Psoas muscle (tissue), 8 donors: ENCODE measurements around the gene ARHGAP21. TPM values are rescaled to one million over a fixed set of nuclear protein-coding genes. Genes with fewer than 3 reads are reported as not detected.
A peak's percentile ranks its signal among the peaks of the same experiment; 100 is the strongest.

ENCODE experiments used
- ATAC-seq, 4 donors: fragments of 200-7000 bp; cut with Tn5 transposase; one replicate each; pipeline ENCODE4 v1.9.1; 2020; ENCODE audit warnings: moderate library complexity in 3 of 4, mild to moderate bottlenecking in 2 of 4
- DNase-seq, 2 donors: peaks; one replicate each; pipeline ENCODE4 v3.0.0-alpha.2; 2020
- H3K27ac ChIP-seq: fragments of 200-600 bp; one replicate; pipeline ENCODE4 v1.8.0; 2022
- H3K27me3 ChIP-seq, 3 donors: fragments of 200-600 bp in 1 of 3; one replicate each; pipeline versions ENCODE4 v1.6.1 to v1.8.0; 2013 to 2022; ENCODE audit warnings: low read length in 2 of 3, mild to moderate bottlenecking in 2 of 3, moderate library complexity in 1 of 3; ENCODE audit not compliant: insufficient read depth in 3 of 3
- H3K36me3 ChIP-seq, 2 donors: fragments of 200-600 bp in 1 of 2; one replicate each; pipeline versions ENCODE4 v1.6.1 to v1.8.0; 2013 to 2022; ENCODE audit warnings: low read depth in 1 of 2, mild to moderate bottlenecking in 1 of 2, moderate library complexity in 1 of 2; ENCODE audit not compliant: insufficient read depth in 1 of 2
- H3K4me1 ChIP-seq: fragments of 200-600 bp; one replicate; pipeline ENCODE4 v1.8.0; 2022
- H3K4me3 ChIP-seq: fragments of 200-600 bp; one replicate; pipeline ENCODE4 v1.8.0; 2022; ENCODE audit warnings: mild to moderate bottlenecking
- H3K9me3 ChIP-seq: fragments of 200-600 bp; one replicate; pipeline ENCODE4 v1.8.0; 2022
- CTCF ChIP-seq: fragments of 200-600 bp; IDR thresholded peaks from one replicate; pipeline ENCODE4 v1.8.0; 2022; ENCODE audit warnings: antibody characterized with exemption
- WGBS, 3 donors: extraction: QIAGEN DNeasy Blood & Tissue Kit; methylation state at CpG; one replicate each; pipeline versions ENCODE4 v1.1.6 to v1.1.7; 2013; 5-methylcytosine and 5-hydroxymethylcytosine counted together
- intact Hi-C, 2 donors: fragments of 100-400 bp; cut with DNase I; formaldehyde crosslinking; loops; one replicate each; pipeline versions ENCODE4 v1.11.0 to v1.14.2; 2022
- polyA plus RNA-seq, 3 donors: library from polyadenylated mRNA; stranded (reverse); fragments of 200-250 nt; gene quantifications; one replicate each; pipeline ENCODE4 v1.2.3, GENCODE V29; 2013
- total RNA-seq, 4 donors: library from RNA; stranded (reverse); fragmentation: NEBNext Ultra II Directional in 2 of 4; extraction: Animal tissue kit (Norgen Biotek cat#: 25700) in 2 of 4; gene quantifications; one replicate each; pipeline versions ENCODE4 v1.2.1 to v1.2.4, GENCODE V29; 2021 to 2023
- donor health status: healthy with polysubstance abuse.
- donor health status: DM: no; HTN: no; CAD: no; lungs with moderate emphysema.
- donor health status: Bipolar disorder and iron deficiency.
- donor health status: healthy.
- donor health status: DM: yes; HTN: yes; CAD: no.
- donor health status: DM: no; HTN: no; CAD: no.
- donor health status: DM: no; HTN: no; CAD: no.
- donor health status: DM: yes; HTN: yes; CAD: no.

The ARHGAP21 gene
- total and polyA plus RNA-seq, 7 donors = 16.1 to 44.7 (median 34.2) TPM

GRCh38 chr10:24706479-24707118 is 17.1 kb downstream of the ARHGAP21 start:
- WGBS, 3 donors = 37 to 46% (median 42%) methylated on average over 7 of the region's 7 CpGs
- no peak overlapping the region for H3K4me3 ChIP-seq
- no peaks in the 10 kb centered on the region for H3K9me3 ChIP-seq
- ATAC-seq (peak; percentile 73 to 97 (median 90)), DNase-seq (no peak)
- intact Hi-C loops = no loop called here
- peaks cover 38% of the 10 kb centered on the region for H3K4me1 ChIP-seq
- no peaks in the 10 kb centered on the region for H3K36me3 ChIP-seq
- H3K27me3 ChIP-seq = no peaks in the 10 kb centered on the region
- H3K27ac ChIP-seq = no peak overlapping the region
- no peak for TF ChIP-seq CTCF

- no peak for TF ChIP-seq CTCF
- Histone ChIP-seq H3K27ac (no peak overlapping the region), H3K27me3 (no peaks in the 10 kb centered on the region), H3K4me3 (no peak overlapping the region), H3K9me3 (no peaks in the 10 kb centered on the region), H3K36me3 (no peaks in the 10 kb centered on the region), H3K4me1 (peaks cover 52% of the 10 kb centered on the region)
- ATAC-seq (no peak), DNase-seq (no peak)
- intact Hi-C loops = no loop called here
- WGBS, 3 donors = 84 to 90% (median 89%) methylated on average over 5 of the region's 5 CpGs
These were observed 20.0 kb downstream of the ARHGAP21 start for GRCh38 chr10:24703700-24704099.

GRCh38 chr10:24701447-24701846 is 22.2 kb downstream of the ARHGAP21 start:
- ATAC-seq = no peak
- no peak for TF ChIP-seq CTCF
- 87 to 93% (median 88%) methylated on average over 3 of the region's 3 CpGs for WGBS, 3 donors
- peaks cover 47% of the 10 kb centered on the region for H3K4me1 ChIP-seq
- H3K4me3 ChIP-seq = no peak overlapping the region
- no peak overlapping the region for H3K27ac ChIP-seq
- H3K36me3 ChIP-seq = no peaks in the 10 kb centered on the region
- no peaks in the 10 kb centered on the region for H3K27me3 ChIP-seq
- no peaks in the 10 kb centered on the region for H3K9me3 ChIP-seq
- DNase-seq = no peak
- intact Hi-C loops = no loop called here

- intact Hi-C loops = no loop called here
- Histone ChIP-seq H3K36me3 (no peaks in the 10 kb centered on the region), H3K9me3 (no peaks in the 10 kb centered on the region), H3K27ac (no peak overlapping the region), H3K27me3 (no peaks in the 10 kb centered on the region), H3K4me3 (no peak overlapping the region), H3K4me1 (peaks cover 47% of the 10 kb centered on the region)
- ATAC-seq (no peak), DNase-seq (no peak)
- TF ChIP-seq CTCF = no peak
- 81 to 85% (median 82%) methylated on average over 6 of the region's 6 CpGs for WGBS, 3 donors
These were observed 22.7 kb downstream of the ARHGAP21 start for GRCh38 chr10:24700948-24701347.

- Histone ChIP-seq H3K27me3 (no peaks in the 10 kb centered on the region), H3K4me3 (no peak overlapping the region), H3K9me3 (no peaks in the 10 kb centered on the region), H3K27ac (no peak overlapping the region), H3K36me3 (no peaks in the 10 kb centered on the region), H3K4me1 (peaks cover 53% of the 10 kb centered on the region)
- DNase-seq = no peak
- TF ChIP-seq CTCF = no peak
- 87 to 95% (median 93%) methylated on average over 3 of the region's 3 CpGs for WGBS, 3 donors
- intact Hi-C loops = no loop called here
- no peak for ATAC-seq
These were observed 25.4 kb downstream of the ARHGAP21 start for GRCh38 chr10:24698270-24698669.
